IPS-NIHi7 (cell line): ENCODE data around the gene MAP1A.

Source experiments
- DNase-seq: peaks from one replicate; pipeline ENCODE4 v3.0.0; 2012; ENCODE audit warnings: mixed read lengths; ENCODE audit errors: extremely low spot score

Gene MAP1A

GRCh38 chr15:43517354-43518196 lies at the start of gene MAP1A:
TSS of gene MAP1A (plus strand) at chr15:43517608. CDS start at chr15:43521474, 3,866 bp downstream.
- DNase-seq = peak; percentile 73

GRCh38 chr15:43469867-43470266 lies 47.5 kb upstream of the MAP1A start:
- DNase-seq = no peak

GRCh38 chr15:43471975-43472374 lies 45.4 kb upstream of the MAP1A start:
- DNase-seq = no peak

GRCh38 chr15:43473885-43474284 lies 43.5 kb upstream of the MAP1A start:
- DNase-seq = no peak

- DNase-seq = no peak
These were observed 33.9 kb upstream of the MAP1A start for GRCh38 chr15:43483297-43484128.

GRCh38 chr15:43484455-43484854 lies 33.0 kb upstream of the MAP1A start:
- no peak for DNase-seq

GRCh38 chr15:43487271-43487895 lies 30.0 kb upstream of the MAP1A start:
- DNase-seq = no peak

- DNase-seq = no peak
These were observed 28.6 kb upstream of the MAP1A start for GRCh38 chr15:43488790-43489189.

- DNase-seq = no peak
These were observed 28.2 kb upstream of the MAP1A start for GRCh38 chr15:43489191-43489590.

- DNase-seq = peak; percentile 37
These were observed 25.1 kb upstream of the MAP1A start for GRCh38 chr15:43492266-43492665.

- peak; percentile 96 for DNase-seq
These were observed 24.5 kb upstream of the MAP1A start, which contains the start of gene TP53BP1 for GRCh38 chr15:43492673-43493601. TSS of gene TP53BP1 (minus strand) at chr15:43493156. CDS start at chr15:43493043, 113 bp downstream.

- DNase-seq = no peak
These were observed 23.5 kb upstream of the MAP1A start for GRCh38 chr15:43493703-43494472.

GRCh38 chr15:43498990-43499389 lies 18.4 kb upstream of the MAP1A start:
- no peak for DNase-seq

- no peak for DNase-seq
These were observed 17.8 kb upstream of the MAP1A start for GRCh38 chr15:43499635-43500034.

GRCh38 chr15:43505738-43506137 lies 11.7 kb upstream of the MAP1A start:
- no peak for DNase-seq

GRCh38 chr15:43508421-43508820 lies 9.0 kb upstream of the MAP1A start:
- DNase-seq = no peak

- no peak for DNase-seq
These were observed 8.3 kb upstream of the MAP1A start for GRCh38 chr15:43508991-43509659.

GRCh38 chr15:43509660-43510199 lies 7.7 kb upstream of the MAP1A start:
- no peak for DNase-seq

- DNase-seq = peak; percentile 95
These were observed 7.0 kb upstream of the MAP1A start for GRCh38 chr15:43510200-43511011.
